Prostate gland (tissue), 2 donors: ENCODE results near the gene KPNA3. TPM values are rescaled to one million over a fixed set of nuclear protein-coding genes. Genes with fewer than 3 reads are reported as not detected.

Experiments used
- DNase-seq: peaks from one replicate; pipeline ENCODE4 v3.0.0-alpha.2; 2019; ENCODE audit warnings: low spot score
- H3K27ac ChIP-seq, 2 donors: fragments of 200-600 bp; sonication (generic); 2 replicates each; pipeline ENCODE4 v1.5.1; 2017 to 2019
- H3K27me3 ChIP-seq: fragments of 200-600 bp; sonication (generic); replicated peaks from 2 replicates; pipeline ENCODE4 v1.5.1; 2019; ENCODE audit not compliant: insufficient read depth
- H3K36me3 ChIP-seq, 2 donors: fragments of 200-600 bp; sonication (generic); 1 replicate in 1 of 2; 2 replicates in 1 of 2; pipeline versions ENCODE4 v1.5.1 to v1.8.1; 2017 to 2019
- H3K4me1 ChIP-seq: fragments of 200-600 bp; sonication (generic); replicated peaks from 2 replicates; pipeline ENCODE4 v1.5.1; 2019
- H3K4me3 ChIP-seq, 2 donors: fragments of 200-600 bp; sonication (generic); 2 replicates each; pipeline ENCODE4 v1.5.1; 2017 to 2019
- H3K9me3 ChIP-seq: fragments of 200-600 bp; sonication (generic); 2 replicates; pipeline ENCODE4 v1.5.1; 2017
- POLR2A ChIP-seq: fragments of 450-650 bp; IDR thresholded peaks from one replicate; pipeline ENCODE4 v1.6.1; 2016; ENCODE audit warnings: antibody characterized with exemption, mild to moderate bottlenecking
- POLR2AphosphoS5 ChIP-seq: sonication (generic); formaldehyde crosslinking; IDR thresholded peaks from one replicate; pipeline ENCODE4 v1.6.1; 2017; ENCODE audit warnings: antibody characterized with exemption
- WGBS: methylation state at CpG from one replicate; pipeline ENCODE4 v1.1.5; 2018; 5-methylcytosine and 5-hydroxymethylcytosine counted together
- intact Hi-C: fragments of 100-400 bp; cut with DNase I; formaldehyde crosslinking; loops from one replicate; pipeline ENCODE4 v1.14.2; 2022
- total RNA-seq, 2 donors: library from RNA; depleted of rRNA; stranded (reverse); fragments of >200 nt; gene quantifications; one replicate each; pipeline ENCODE4 v1.1.0, GENCODE V29; 2016
- TF ChIP-seq, protein P1 (sequence below), 4 experiments: fragments of 200-600 bp in 2 of 4; fragments of 450-650 bp in 2 of 4; sonication (generic) in 2 of 4; IDR thresholded peaks; 1 replicate in 3 of 4; 2 replicates in 1 of 4; pipeline ENCODE4 v1.5.1; 2016 to 2019; ENCODE audit warnings: antibody characterized with exemption in 4 of 4, mild to moderate bottlenecking in 2 of 4, moderate library complexity in 2 of 4

The KPNA3 gene
- total RNA-seq, 2 donors from 2014 or later: 16.9 to 26.4 TPM

DNA sequence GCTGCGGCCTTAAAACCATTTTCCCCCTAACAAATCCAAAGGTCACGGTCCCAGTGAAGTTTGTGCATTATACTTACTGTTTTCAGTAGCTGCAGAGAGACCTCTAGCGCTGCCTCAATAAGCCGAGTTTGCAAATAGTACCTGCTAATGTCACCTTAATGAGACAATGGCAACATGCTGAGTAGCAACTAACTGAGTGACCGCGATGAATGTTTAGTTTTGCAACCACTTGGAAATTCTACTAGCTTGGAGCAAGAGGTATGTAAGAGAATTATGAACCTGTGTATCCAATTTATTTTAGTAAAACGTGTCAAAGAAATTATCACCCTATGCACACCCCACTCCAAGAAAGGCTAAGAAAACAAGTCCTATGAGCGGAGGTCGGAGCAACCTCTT lies 1.2 kb downstream of the KPNA3 start:
- peak; percentile 30 for DNase-seq
- H3K27ac ChIP-seq: peak overlapping the region; percentile 74 to 94
- WGBS: 6% methylated on average over 9 of the region's 9 CpGs
- H3K27me3 ChIP-seq: no peaks in the 10 kb centered on the region
- no peaks in the 10 kb centered on the region for H3K4me1 ChIP-seq
- TF ChIP-seq POLR2A: no peak
- TF ChIP-seq POLR2AphosphoS5: no peak
- TF ChIP-seq, protein P1, sequence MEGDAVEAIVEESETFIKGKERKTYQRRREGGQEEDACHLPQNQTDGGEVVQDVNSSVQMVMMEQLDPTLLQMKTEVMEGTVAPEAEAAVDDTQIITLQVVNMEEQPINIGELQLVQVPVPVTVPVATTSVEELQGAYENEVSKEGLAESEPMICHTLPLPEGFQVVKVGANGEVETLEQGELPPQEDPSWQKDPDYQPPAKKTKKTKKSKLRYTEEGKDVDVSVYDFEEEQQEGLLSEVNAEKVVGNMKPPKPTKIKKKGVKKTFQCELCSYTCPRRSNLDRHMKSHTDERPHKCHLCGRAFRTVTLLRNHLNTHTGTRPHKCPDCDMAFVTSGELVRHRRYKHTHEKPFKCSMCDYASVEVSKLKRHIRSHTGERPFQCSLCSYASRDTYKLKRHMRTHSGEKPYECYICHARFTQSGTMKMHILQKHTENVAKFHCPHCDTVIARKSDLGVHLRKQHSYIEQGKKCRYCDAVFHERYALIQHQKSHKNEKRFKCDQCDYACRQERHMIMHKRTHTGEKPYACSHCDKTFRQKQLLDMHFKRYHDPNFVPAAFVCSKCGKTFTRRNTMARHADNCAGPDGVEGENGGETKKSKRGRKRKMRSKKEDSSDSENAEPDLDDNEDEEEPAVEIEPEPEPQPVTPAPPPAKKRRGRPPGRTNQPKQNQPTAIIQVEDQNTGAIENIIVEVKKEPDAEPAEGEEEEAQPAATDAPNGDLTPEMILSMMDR (IDR thresholded peaks at IDR 0.05): peak in 1 of 4 experiments; percentile 1
- intact Hi-C loops: loop anchor here (5.0 kb wide), 2 partner anchors 56 to 139 kb away; no protein-coding TSS in a partner anchor
- H3K9me3 ChIP-seq: no peaks in the 10 kb centered on the region
- no peaks in the 10 kb centered on the region for H3K36me3 ChIP-seq
- peak overlapping the region; percentile 79 to 91 for H3K4me3 ChIP-seq

DNA sequence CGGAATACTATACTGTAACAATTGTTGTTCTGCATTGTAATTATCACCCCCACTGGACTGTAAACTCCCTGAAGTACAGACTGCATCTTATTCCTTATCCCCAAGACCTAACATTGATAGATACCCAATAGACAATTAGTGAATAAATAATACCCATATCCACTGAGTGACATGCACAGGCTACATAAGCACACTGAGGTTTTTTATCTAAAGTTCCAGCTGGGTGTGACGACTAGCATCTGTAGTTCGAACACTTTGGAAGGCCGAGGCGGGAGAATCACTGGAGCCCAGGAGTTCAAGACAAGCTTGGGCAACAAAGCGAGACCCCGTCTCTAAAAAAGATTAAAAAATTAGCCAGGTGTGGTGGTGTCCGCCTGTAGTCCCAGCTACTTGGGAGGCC lies 2.5 kb downstream of the KPNA3 start:
- DNase-seq: no peak
- Histone ChIP-seq H3K4me1 (no peaks in the 10 kb centered on the region), H3K27ac (no peak overlapping the region), H3K4me3 (no peak overlapping the region), H3K27me3 (no peaks in the 10 kb centered on the region), H3K9me3 (no peaks in the 10 kb centered on the region), H3K36me3 (no peaks in the 10 kb centered on the region)
- TF ChIP-seq POLR2AphosphoS5: no peak
- TF ChIP-seq, protein P1 (IDR thresholded peaks at IDR 0.05): no peak
- no peak for TF ChIP-seq POLR2A
- intact Hi-C loops: loop anchor here (5.0 kb wide), 2 partner anchors 57 to 138 kb away; no protein-coding TSS in a partner anchor
- WGBS: 96% methylated on average over 8 of the region's 8 CpGs

DNA sequence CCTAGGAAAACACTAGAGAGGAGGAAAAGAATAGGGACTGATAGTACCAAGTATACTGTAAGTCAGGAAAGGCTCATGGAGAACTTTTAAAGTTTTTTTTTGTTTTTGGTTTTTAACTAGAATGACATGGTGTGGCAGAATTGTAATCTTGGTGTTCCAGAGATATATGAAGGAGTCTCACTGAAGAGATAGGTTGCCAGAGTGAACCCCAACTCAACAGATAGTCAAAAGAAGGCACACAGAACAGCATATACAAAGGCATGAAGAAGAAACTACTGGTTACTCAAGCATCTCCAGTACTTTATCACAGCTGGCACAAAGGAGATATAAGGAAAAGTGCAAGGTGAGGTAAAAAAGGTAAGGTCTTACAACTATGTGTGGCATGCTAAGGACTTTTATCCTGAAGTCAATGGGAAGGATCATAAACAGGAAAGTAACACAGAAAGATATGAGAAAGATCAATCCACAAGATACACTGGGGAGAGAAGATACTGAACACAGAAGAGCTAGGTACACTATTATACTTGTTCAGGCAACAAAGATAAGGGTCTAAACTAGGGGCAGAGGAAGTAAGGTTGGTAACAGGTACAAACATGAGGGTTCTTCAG lies 6.0 kb downstream of the KPNA3 start:
- intact Hi-C loops: no loop called here
- H3K9me3 ChIP-seq: no peaks in the 10 kb centered on the region
- TF ChIP-seq, protein P1 (IDR thresholded peaks at IDR 0.05): no peak
- no peak for TF ChIP-seq POLR2AphosphoS5
- no peak for DNase-seq
- no peak overlapping the region for H3K4me3 ChIP-seq
- no peak overlapping the region for H3K27ac ChIP-seq
- no peaks in the 10 kb centered on the region for H3K36me3 ChIP-seq
- H3K27me3 ChIP-seq: no peaks in the 10 kb centered on the region
- no peaks in the 10 kb centered on the region for H3K4me1 ChIP-seq

DNA sequence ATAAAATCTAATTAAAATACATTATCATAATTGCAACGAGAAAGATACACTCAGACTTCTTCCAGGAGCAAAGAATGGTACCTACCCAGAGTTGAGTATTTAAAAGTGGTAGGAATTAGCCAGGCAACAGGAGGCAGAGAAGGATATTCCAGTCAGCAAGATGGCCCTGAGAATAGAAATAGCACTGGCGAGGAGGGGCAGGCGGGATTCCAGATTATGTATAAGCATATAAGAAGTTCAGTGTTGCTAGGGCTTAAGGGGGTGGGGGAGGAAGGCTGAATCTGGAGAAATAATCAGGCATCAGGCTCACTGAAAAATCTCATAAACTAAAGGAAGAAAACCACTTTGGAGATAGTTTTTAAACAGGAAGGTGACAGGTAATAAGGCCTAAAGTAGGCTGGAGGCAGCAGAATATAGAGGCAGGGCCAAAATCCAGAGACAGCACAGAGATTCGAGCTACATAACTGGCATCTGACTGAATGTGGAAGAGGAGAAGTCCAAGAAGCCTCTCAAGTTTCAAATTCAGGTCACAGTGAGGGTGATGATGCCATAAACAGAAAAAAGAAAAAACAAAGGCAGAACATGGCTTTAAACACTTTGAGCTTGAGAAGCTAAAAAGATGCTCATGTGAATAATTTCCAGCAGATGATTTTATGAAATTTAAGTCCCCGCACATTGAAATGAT lies 7.5 kb downstream of the KPNA3 start:
- intact Hi-C loops: no loop called here
- 89% methylated on average over 5 of the region's 5 CpGs for WGBS
- H3K27ac ChIP-seq: no peak overlapping the region

More for the DNA sequence above, 7.5 kb downstream of the KPNA3 start:
- no peak overlapping the region for H3K4me3 ChIP-seq
- H3K36me3 ChIP-seq: no peaks in the 10 kb centered on the region
- no peaks in the 10 kb centered on the region for H3K27me3 ChIP-seq
- no peaks in the 10 kb centered on the region for H3K9me3 ChIP-seq
- no peak for TF ChIP-seq POLR2AphosphoS5
- TF ChIP-seq, protein P1 (IDR thresholded peaks at IDR 0.05): no peak
- no peak for TF ChIP-seq POLR2A
- no peaks in the 10 kb centered on the region for H3K4me1 ChIP-seq
- no peak for DNase-seq
